Measurements from ENCODE around the gene ABO.
"Not testable (repeated sequence)": the region's sequence is repeated elsewhere in the genome, so short reads cannot be mapped to it uniquely, and the experiment has no call there.

Gene ABO

GRCh38 chr9:133234577-133235322, 40.3 kb downstream of the ABO start:
- DNase-seq, result peak in 3 of 42 donors; percentile 2 to 9 (median 6)
- intact Hi-C loops (cut with DNase I), result no loop called here

GRCh38 chr9:133233681-133234432, 41.1 kb downstream of the ABO start:
- intact Hi-C loops (cut with DNase I), result no loop called here
- DNase-seq, result peak in 2 of 42 donors; percentile 4 to 14

GRCh38 chr9:133231934-133232568, 43.0 kb downstream of the ABO start:
- intact Hi-C loops (cut with DNase I), result not testable (repeated sequence)
- peak in 1 of 42 donors; percentile 6 for DNase-seq

DNA sequence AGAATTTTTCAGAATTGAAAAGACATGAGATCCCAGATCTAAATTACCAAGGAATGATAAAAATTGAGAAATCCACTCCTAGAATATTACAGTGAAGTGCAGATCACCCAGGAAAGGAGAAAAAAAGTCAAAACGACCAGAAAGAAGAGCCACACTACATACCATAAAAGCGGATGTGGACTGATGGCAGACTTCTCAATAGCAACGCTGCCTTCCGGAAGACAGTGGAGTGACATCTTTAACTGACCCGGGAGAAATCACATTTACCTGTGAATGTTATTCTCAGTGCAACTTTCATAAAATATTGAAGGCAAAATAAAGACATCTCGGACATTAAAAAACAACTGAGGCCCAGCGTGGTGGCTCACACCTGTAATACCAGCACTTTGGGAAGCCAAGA, 44.5 kb downstream of the ABO start:
- intact Hi-C loops (cut with DNase I); DNase-seq: not testable (repeated sequence)

GRCh38 chr9:133230093-133230492, 44.9 kb downstream of the ABO start:
- intact Hi-C loops (cut with DNase I), result no loop called here
- DNase-seq, result peak in 1 of 42 donors; percentile 24

DNA sequence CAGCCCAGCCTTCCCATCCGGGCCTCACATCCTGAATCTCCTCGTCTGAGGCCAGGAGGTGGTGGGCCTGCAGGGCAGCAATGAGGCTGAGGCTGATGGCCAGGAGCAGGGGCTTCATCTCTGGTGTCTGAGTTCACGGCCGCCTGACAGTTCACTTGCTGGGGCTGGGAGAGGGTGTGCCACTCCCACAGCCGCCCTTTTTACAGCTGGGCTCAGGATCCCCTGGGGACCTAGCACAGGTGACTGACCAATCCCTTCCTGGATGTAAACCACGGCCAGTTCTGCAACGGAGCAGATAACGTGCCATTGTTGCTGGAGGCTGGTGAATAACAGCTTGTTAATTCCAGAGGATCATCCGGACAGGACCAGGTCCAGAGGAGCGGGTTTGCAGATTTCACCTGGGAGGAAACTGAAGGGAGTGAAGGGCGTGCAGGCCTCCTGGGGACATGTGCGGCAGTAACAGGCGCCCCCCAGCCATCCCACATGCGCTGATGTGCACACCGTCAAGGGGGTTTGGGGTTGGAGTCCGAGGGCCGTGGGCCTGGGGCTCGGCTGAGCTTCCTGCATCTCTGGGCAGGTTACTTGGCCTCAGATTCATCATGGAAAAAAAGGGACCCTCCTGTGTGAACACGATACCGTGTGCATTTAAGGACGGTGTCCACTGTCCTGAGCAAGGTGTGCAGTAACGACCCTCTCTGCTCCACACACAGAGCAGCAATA, 46.4 kb downstream of the ABO start:
- peak in 1 of 42 donors; percentile 0 for DNase-seq
- intact Hi-C loops (cut with DNase I), result not testable (repeated sequence)

- intact Hi-C loops (cut with DNase I); DNase-seq: not testable (repeated sequence)
Measured at GRCh38 chr9:133227996-133228395, 47.0 kb downstream of the ABO start.

- DNase-seq, result peak in 2 of 42 donors; percentile 4 to 6
- intact Hi-C loops (cut with DNase I), result no loop called here
Measured at GRCh38 chr9:133227242-133227860, 47.6 kb downstream of the ABO start.

- intact Hi-C loops (cut with DNase I), result no loop called here
- peak in 2 of 42 donors; percentile 0 to 14 for DNase-seq
Measured at GRCh38 chr9:133226219-133227171, 48.5 kb downstream of the ABO start.

DNA sequence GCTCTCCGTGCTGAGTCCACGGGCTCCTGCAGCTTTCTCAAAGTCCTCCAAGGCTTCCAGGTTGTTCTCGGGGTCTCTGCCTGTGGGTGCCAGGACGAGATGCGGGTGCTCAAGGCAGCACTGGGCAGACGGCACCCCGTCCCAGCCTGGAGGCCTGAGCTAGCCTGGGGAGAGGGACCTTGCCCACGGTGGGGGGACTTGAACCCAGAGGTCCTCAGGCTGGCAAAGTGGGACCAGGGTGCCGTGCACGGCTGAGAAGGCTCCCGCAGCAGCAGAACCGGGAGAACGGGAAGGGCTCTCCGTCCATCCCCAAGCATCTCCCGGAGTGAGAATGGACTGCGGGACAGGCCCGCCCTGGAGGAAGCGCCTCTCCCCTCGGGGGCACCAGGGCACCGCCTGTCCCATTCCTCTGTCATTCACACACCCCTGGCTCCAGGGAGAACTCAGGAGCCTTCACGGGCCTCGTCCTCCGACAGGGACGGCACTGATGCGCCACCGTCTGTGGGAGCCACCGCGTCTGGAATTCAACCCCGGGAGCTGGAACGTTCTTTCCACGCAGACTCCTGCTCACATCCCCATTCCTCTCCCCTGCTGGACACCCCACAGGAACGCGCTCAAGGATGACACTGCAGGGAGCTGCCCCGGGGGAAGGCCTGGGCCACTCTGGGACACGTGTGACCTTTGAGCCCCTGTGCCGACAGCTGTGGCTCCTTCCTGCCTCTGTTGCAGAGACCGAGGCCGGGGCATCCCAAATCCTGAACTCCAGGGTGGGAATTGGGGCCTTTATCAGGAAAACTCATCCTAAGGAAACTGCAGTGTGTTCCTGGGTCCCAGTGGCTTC, 49.6 kb downstream of the ABO start:
- DNase-seq, result peak in 2 of 42 donors; percentile 7 to 26
- intact Hi-C loops (cut with DNase I), result no loop called here

DNA sequence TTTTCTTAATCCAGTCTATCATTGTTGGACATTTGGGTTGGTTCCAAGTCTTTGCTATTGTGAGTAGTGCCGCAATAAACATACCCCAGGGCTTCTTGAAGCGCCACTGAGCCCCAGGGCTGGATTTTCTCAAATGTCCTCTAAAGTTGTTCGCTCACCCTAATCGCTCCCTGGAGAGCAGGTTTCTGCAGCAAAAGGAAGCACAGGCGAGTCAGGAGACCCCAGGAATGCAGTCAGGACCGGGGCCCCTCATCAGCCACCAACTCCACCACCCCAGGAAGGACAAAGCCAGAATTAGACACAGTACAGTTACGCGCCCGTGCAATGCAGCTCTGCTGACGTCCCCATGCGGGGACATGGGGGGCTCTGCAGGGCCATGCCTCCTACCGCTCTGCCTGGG, 50.2 kb downstream of the ABO start:
- peak in 1 of 42 donors; percentile 9 for DNase-seq
- intact Hi-C loops (cut with DNase I), result no loop called here

GRCh38 chr9:133223159-133223756, 51.7 kb downstream of the ABO start:
- DNase-seq, result peak in 5 of 42 donors; percentile 3 to 12 (median 6)
- intact Hi-C loops (cut with DNase I), result not testable (repeated sequence)

DNA sequence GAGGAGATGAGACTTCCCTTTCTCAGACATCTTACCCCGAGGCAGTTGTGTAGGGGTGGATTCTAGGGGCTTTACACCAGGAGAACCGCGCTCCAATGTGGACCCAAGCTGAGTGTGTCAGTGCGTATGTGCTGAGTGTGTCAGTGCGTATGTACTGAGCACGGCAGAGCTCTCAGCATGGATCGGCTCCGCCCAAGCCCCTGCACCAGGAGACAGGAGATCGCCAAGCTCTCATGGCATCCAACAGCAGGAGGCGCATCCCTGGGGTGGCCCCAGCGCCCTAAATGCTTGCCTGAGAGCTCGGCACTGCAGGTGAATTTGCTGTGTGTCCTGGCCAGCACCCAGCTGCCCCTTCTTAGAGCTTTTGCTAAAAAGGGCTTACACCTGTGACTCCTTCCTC, 53.0 kb downstream of the ABO start:
- intact Hi-C loops (cut with DNase I), result not testable (repeated sequence)
- DNase-seq, result peak in 3 of 42 donors; percentile 7 to 20 (median 8)

DNA sequence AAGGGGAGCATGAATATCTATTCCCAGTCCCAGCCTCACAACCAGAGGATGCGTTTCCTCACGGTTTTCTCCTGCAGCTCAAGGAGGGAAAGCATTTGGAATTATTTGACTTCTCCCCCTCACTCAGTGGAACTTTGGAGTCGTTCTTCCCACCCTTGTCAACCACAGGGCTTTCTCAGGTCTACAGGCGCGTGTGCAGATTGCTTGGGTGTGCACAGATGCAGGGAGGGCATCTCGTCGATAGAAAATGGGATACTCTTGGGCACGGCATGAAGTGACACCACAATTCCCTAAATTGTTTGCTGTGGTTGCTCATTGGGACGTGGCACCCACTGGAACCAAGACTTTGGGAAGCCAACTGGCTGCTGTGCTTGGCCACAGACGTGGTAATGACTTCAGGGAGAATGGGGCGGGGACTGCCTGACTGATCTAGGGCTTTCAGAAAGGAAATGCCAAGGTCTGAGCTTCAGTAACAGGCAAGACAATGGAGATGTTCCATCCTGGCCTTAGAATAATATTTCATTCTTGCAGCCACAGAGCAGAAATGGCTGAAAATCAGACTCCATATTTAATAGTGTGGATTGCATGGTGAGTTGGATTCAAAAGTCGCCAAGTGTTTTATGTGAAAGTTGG, 53.7 kb downstream of the ABO start:
- intact Hi-C loops (cut with DNase I), result no loop called here

GRCh38 chr9:133218049-133218975, 56.7 kb downstream of the ABO start:
- DNase-seq; intact Hi-C loops (cut with DNase I): not testable (repeated sequence)

More for the DNA sequence above, 53.7 kb downstream of the ABO start:
- peak in 1 of 42 donors; percentile 5 for DNase-seq
